Erythroblast (primary cell): Measurements from ENCODE around the gene ADAMTS4.
A peak's percentile ranks its signal among the peaks of the same experiment; 100 is the strongest.
"Not testable (repeated sequence)": the region's sequence is repeated elsewhere in the genome, so short reads cannot be mapped to it uniquely, and the experiment has no call there.

Experiments
- DNase-seq, 2 experiments: peaks; one replicate each; lab custom pipeline; 2025; lab: John Stamatoyannopoulos, UW
- GATA1 ChIP-seq: IDR thresholded peaks from 2 replicates; pipeline ENCODE4 v1.6.1; 2011; ENCODE audit warnings: low read depth, mild to moderate bottlenecking, control low read depth, low read length, moderate library complexity
- POLR2A ChIP-seq: IDR thresholded peaks from 2 replicates; pipeline ENCODE4 v1.6.1; 2011; ENCODE audit warnings: mild to moderate bottlenecking, low read length

Gene ADAMTS4

DNA sequence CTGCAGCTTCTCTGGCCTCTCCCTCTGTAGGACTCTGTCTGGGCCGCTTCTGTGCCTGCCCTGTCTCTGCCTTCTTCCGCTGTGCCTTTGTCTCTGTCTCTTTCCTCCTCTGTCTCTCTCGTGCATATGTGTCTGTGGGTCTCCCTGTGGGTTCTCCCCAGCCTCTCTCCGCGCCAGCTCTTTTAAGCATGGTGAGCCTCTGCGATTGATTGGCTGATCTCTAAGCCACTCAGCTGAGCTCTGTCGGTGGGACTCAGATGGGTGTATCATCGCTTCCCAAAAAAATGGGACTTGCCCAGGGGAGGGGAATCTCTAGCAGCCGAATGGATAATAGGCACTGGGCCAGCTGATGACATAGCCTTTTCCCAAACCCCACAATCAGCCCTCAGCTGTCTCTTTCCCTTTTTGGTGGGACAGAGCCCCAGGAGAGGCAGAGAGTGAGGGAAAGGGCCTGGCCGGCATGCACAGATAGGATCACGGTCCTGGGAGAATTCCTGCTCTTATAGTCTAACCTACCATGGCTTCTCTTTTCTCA lies at the start of gene ADAMTS4:
Gene ADAMTS4 (minus strand): TSS at position 158 of the 535 bp plus-strand sequence. CDS start 427 bp downstream, outside the sequence.
- no peak for DNase-seq
- TF ChIP-seq POLR2A = no peak
- no peak for TF ChIP-seq GATA1

GRCh38 chr1:161244888-161245287 lies 46.0 kb upstream of the ADAMTS4 start:
- DNase-seq = no peak
- no peak for TF ChIP-seq GATA1
- no peak for TF ChIP-seq POLR2A

DNA sequence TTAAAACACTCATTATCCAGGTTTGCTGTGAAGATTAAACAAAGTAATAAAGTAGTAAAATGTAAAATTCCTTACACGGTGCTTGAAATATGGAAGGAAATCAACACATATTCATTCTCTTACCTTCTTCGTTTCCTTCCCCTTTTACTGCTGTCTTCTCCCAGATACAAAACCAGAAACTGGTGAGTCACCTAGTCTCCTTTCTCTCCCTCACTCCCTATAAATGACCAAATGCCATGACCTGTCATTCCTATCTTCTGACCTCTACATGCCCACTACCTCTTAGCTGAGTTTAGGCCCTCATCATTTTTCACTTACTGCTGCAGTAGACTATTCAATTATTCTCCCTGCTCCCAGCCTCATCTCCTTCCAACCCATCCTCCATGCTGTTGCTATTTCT lies 43.5 kb upstream of the ADAMTS4 start:
- TF ChIP-seq GATA1 (no peak), POLR2A (no peak)
- DNase-seq = no peak

- TF ChIP-seq POLR2A (no peak), GATA1 (no peak)
- no peak for DNase-seq
These were observed 42.8 kb upstream of the ADAMTS4 start for GRCh38 chr1:161241682-161242081.

DNA sequence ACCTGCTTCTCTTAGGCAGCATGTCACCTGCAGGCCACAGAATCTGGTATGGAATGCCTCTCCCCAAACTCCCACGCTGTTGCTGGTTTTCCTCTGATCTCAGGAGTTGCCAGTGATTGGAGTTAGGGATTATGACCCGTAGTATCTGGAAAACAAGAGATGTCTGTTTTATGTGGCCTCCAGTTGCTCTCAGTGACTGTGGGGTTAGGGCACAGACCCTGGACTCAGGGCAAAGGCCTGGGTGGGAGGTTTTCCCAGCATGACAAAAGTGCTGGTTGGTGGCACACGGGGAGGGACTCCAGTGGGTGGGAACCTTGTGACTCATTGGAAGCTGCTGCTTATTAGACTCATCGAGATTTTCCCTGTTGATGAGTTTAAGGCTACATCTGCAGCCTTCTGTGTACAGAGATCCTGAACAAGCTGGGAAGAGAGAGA lies 39.2 kb upstream of the ADAMTS4 start, which contains the start of gene NR1I3:
Gene NR1I3 (minus strand): TSS at position 165 of the 435 bp plus-strand sequence. CDS start 1,638 bp downstream, outside the sequence.
- no peak for DNase-seq
- no peak for TF ChIP-seq POLR2A
- no peak for TF ChIP-seq GATA1

GRCh38 chr1:161235957-161236775 lies 37.3 kb upstream of the ADAMTS4 start:
- TF ChIP-seq GATA1 (no peak), POLR2A (no peak)
- DNase-seq = no peak

DNA sequence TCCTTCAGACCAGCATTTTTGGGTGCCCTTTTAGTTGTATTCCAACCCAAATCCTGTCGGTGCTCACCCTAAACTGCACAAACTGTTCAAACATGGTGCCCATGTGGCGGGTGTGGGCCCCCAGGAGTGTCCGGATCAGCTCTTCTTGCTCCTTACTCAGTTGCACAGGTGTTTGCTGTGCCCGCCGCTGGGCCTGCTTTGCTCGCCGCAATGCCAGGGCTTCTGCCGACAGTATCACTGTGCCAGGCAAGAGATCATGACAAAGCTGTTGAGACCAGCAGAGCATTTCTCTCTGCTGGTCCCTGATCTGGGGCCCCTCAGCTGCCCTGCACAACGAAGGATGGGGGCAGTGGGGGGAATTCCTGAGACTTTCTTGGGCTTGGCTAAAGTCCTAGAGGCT lies 34.2 kb upstream of the ADAMTS4 start:
- TF ChIP-seq POLR2A (no peak), GATA1 (no peak)
- no peak for DNase-seq

DNA sequence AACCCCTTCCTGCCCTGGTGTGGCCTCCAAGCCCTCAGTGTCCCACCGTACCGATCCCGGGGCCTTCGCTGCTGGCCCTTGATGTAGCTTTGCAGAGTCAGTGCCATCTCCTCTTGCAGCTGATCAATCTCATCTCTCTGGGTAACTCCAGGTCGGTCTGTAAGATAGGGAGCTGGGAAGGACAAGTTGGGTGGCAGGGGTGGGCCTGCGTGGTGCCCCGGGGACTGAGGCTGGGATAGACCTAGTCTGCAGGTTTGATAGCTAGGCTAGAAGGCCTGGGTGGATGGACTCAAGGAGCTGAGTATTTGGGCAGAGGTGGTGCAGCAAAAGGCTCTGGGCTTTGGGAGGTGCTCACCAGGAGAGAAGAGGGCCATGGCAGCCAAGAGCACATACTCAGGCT lies 31.9 kb upstream of the ADAMTS4 start:
- no peak for TF ChIP-seq GATA1
- no peak for TF ChIP-seq POLR2A

GRCh38 chr1:161229896-161230295 lies 31.0 kb upstream of the ADAMTS4 start:
- peak in 1 of 2 experiments; percentile 15 for DNase-seq
- no peak for TF ChIP-seq POLR2A
- TF ChIP-seq GATA1 = no peak

More for the DNA sequence above, 31.9 kb upstream of the ADAMTS4 start:
- DNase-seq = no peak

- no peak for DNase-seq
- TF ChIP-seq POLR2A = no peak
- TF ChIP-seq GATA1 = no peak
These were observed 29.2 kb upstream of the ADAMTS4 start for GRCh38 chr1:161228032-161228431.

DNA sequence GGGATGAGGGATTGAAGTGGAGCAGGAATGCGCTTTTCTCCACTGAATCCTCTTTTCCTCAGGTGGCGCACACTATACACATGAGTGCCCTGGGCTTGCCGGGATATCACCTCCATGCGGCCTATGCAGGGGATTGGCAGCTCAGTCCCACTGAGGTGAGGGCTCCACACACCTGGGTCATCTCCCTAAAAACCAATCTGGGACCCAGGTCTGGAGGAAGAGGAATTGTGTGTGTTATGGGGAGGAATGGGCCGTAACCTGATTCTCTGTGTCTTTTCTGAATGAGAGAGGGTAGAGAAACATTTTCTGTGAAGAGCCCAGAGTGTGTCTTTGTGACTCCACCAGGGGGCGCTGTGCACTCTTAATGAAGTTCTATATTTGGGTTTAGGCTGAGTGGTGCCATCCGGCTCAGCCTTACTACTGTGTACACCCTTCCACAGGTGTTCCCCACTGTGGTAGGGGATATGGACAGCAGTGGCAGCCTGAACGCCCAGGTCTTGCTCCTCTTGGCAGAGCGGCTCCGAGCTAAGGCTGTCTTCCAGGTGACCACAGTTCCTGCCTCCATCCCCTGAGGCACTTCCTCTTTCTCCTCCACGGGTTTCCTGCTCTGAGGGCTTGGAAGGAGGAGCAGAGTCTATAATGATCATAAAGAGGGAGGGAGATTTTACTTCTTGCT lies 28.5 kb upstream of the ADAMTS4 start:
- peak; percentile 83 to 91 for DNase-seq
- TF ChIP-seq GATA1 (no peak), POLR2A (no peak)

DNA sequence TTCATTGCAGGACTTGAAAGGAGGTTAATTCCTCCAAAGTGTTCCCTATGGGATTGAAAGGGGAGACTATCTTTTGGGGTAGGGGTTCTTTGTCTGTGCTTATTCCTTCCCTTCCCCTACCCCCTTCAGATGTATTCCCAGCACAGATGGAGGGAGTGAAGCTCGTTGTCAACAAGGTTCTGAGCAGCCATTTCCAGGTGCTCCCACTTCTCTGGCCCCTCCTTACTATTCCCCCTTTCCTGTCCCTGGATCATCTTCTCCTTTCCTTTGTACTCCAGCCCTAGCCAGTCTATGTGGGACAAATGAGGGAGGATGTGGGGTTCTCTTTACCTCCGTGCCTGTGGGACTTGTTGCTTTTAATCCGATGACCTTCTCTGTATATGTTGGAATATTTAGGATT lies 27.9 kb upstream of the ADAMTS4 start:
- no peak for DNase-seq
- TF ChIP-seq GATA1 (no peak), POLR2A (no peak)

DNA sequence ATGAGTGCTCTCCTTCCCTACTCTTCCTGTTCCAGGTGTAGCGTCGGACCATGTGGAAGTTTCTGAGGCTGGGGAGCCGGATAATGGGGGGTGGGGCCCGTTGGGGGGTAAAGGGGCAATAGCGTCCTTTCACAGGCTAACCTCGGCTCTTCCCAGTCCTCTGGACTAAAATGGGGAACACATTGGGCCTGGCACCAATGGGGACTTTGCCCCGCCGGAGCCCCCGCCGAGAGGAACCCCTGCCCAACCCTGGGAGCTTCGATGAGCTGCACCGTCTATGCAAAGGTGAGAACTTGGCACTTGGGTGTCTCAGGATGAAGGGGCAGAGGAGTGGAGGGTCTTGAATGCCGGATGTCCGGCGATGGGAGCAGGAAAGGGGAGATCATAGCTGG lies 27.5 kb upstream of the ADAMTS4 start:
- no peak for DNase-seq
- TF ChIP-seq GATA1 (no peak), POLR2A (no peak)

- TF ChIP-seq GATA1 = no peak
- peak; percentile 49 for TF ChIP-seq POLR2A
- peak; percentile 92 to 97 for DNase-seq
These were observed 26.9 kb upstream of the ADAMTS4 start, which contains the start of gene TOMM40L for GRCh38 chr1:161225534-161226319. Gene TOMM40L (plus strand): TSS chr1:161226060. CDS start chr1:161226490, 430 bp downstream.

DNA sequence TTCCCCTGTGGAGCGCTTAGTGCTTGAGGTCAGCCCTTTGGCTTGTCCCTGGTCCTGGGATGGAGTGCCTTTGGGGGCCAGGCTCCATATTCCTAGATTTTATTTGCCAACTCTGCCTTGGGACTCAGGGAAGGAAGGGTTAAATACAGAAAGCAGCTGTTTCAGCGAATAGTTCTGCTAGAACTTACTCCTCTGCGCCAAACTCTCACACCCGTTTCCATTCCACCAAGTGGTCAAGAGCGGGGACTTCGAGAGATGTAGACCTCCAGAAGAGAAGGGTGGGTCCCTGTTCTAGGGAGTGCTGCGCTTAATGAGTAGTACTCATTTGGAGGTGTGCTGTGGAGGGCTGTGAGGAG lies 26.3 kb upstream of the ADAMTS4 start:
- TF ChIP-seq GATA1 = no peak
- TF ChIP-seq POLR2A = no peak
- no peak for DNase-seq

GRCh38 chr1:161224695-161225087 lies 25.8 kb upstream of the ADAMTS4 start:
- not testable (repeated sequence) for DNase-seq
